Osteocyte (in vitro differentiated cells): ENCODE results near the gene RIMS4. TPM values are rescaled to one million over a fixed set of nuclear protein-coding genes. Genes with fewer than 3 reads are reported as not detected.
A peak's percentile ranks its signal among the peaks of the same experiment; 100 is the strongest.

Experiments
- DNase-seq: peaks from one replicate; pipeline ENCODE4 v3.0.0; 2021; ENCODE audit warnings: mixed read lengths; ENCODE audit not compliant: unreplicated experiment; ENCODE audit errors: extremely low spot score
- H3K27ac Mint-ChIP-seq: one replicate; pipeline ENCODE4 v1.8.0; 2021; ENCODE audit warnings: mild to moderate bottlenecking, mixed read lengths; ENCODE audit not compliant: unreplicated experiment
- H3K27me3 Mint-ChIP-seq: one replicate; pipeline ENCODE4 v1.8.0; 2021; ENCODE audit warnings: mixed read lengths; ENCODE audit not compliant: unreplicated experiment
- H3K36me3 Mint-ChIP-seq: one replicate; pipeline ENCODE4 v1.8.0; 2021; ENCODE audit warnings: mixed read lengths; ENCODE audit not compliant: unreplicated experiment
- H3K4me1 Mint-ChIP-seq: one replicate; pipeline ENCODE4 v1.8.0; 2021; ENCODE audit warnings: mixed read lengths; ENCODE audit not compliant: unreplicated experiment
- H3K4me3 Mint-ChIP-seq: one replicate; pipeline ENCODE4 v1.8.0; 2021; ENCODE audit warnings: mild to moderate bottlenecking, moderate library complexity, mixed read lengths; ENCODE audit not compliant: unreplicated experiment
- H3K9me3 Mint-ChIP-seq: one replicate; pipeline ENCODE4 v1.8.0; 2021; ENCODE audit warnings: mixed read lengths; ENCODE audit not compliant: unreplicated experiment
- CTCF ChIP-seq: fragments of 200-600 bp; sonication (generic); IDR thresholded peaks from 2 replicates; pipeline ENCODE4 v1.5.0; 2021; ENCODE audit warnings: antibody characterized with exemption, mild to moderate bottlenecking, moderate library complexity
- total RNA-seq: library from RNA; stranded (reverse); gene quantifications from 2 replicates; pipeline ENCODE4 v1.2.1, GENCODE V29; 2021

RIMS4 gene
- total RNA-seq, 1 donor from 2014 or later: 0.75 TPM

- Mint-ChIP-seq H3K4me3 (no peak overlapping the region), H3K4me1 (peaks cover 86% of the 10 kb centered on the region), H3K27me3 (no peaks in the 10 kb centered on the region), H3K27ac (peak overlapping the region; percentile 96), H3K36me3 (no peaks in the 10 kb centered on the region), H3K9me3 (no peaks in the 10 kb centered on the region)
- no peak for DNase-seq
- no peak for TF ChIP-seq CTCF
These were observed 106.3 kb downstream of the RIMS4 start for GRCh38 chr20:44703956-44704488.

DNA sequence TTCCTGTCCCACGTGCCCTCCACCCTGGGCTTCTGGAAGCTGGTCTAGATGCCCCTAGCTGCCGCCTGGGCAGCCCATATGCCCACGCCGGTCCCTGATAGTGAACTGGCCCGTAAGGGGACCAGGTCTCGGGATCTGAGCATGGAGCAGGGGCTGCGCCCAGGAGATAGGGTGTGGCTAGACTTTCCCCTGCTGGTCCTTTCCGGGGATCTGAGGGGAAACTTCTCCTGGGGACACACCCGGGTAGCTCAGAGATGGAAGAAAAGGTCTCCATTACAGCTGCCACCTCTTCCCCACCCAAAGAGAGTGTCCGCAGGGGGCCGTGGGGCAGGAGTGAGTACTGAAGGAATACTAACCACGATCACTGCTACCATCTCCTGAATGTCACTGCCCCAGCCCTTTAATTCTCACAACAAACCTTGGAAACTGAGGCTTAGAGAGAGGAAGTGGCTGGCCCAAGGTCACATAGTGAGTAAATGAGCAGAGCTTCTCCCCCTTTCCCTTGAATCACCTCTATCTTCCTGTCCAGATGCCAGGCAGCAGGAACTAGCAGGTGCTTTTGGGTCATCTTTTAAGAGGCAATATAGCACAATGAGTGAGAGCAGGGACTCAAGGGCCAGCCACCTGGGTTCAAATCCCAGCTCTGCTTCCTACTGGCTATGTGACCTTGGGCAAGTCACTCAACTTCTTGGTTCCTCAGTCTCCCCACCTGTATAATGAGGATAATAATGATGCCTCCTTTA, 107.0 kb downstream of the RIMS4 start:
- Mint-ChIP-seq H3K27ac (peak overlapping the region; percentile 96), H3K4me3 (no peak overlapping the region), H3K9me3 (no peaks in the 10 kb centered on the region), H3K36me3 (no peaks in the 10 kb centered on the region), H3K4me1 (peaks cover 91% of the 10 kb centered on the region), H3K27me3 (no peaks in the 10 kb centered on the region)
- no peak for DNase-seq
- TF ChIP-seq CTCF: no peak

- no peak for TF ChIP-seq CTCF
- H3K9me3 Mint-ChIP-seq: no peaks in the 10 kb centered on the region
- DNase-seq: peak; percentile 91
- no peaks in the 10 kb centered on the region for H3K27me3 Mint-ChIP-seq
- H3K27ac Mint-ChIP-seq: peak overlapping the region; percentile 96
- H3K4me3 Mint-ChIP-seq: no peak overlapping the region
- no peaks in the 10 kb centered on the region for H3K36me3 Mint-ChIP-seq
- H3K4me1 Mint-ChIP-seq: peaks cover 90% of the 10 kb centered on the region
These were observed 107.6 kb downstream of the RIMS4 start for GRCh38 chr20:44702776-44703175.

DNA sequence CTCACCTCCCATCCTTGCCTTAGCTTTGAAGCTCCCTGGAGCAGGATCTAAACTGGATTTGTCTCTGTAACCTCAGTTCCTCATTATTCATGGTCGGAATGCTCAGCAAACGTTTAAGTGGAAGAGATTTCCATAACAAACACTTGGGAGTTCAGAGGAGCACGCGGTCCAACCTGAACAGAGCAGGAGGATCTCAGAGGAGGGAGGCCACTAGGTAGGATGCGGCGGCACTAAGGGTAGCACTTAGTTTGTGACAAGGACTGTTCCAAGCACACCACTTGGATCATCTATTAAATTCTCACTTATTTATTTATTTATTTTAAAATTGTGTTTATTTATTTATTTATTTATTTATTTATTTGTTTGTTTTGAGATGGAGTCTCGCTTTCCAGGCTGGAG, 108.5 kb downstream of the RIMS4 start:
- no peaks in the 10 kb centered on the region for H3K36me3 Mint-ChIP-seq
- H3K27me3 Mint-ChIP-seq: no peaks in the 10 kb centered on the region
- H3K27ac Mint-ChIP-seq: peak overlapping the region; percentile 67
- no peaks in the 10 kb centered on the region for H3K9me3 Mint-ChIP-seq
- no peak for TF ChIP-seq CTCF
- no peak for DNase-seq
- H3K4me1 Mint-ChIP-seq: peaks cover 89% of the 10 kb centered on the region
- no peak overlapping the region for H3K4me3 Mint-ChIP-seq

Other genes starting within 250 kb of the RIMS4 start
- 26.0 and 29.5 TPM in 2 replicates for gene PKIG, start 228.0 kb downstream of the RIMS4 start, total RNA-seq
- 177 and 185 TPM in 2 replicates for gene ADA, start 158.8 kb downstream of the RIMS4 start, total RNA-seq
- 18.2 and 24.0 TPM in 2 replicates for gene CCN5, start 95.2 kb downstream of the RIMS4 start, total RNA-seq
- gene KCNK15, start 64.7 kb downstream of the RIMS4 start, total RNA-seq: 17.5 and 21.5 TPM in 2 replicates
- gene YWHAB, start 75.2 kb upstream of the RIMS4 start, total RNA-seq: 203 and 205 TPM in 2 replicates
- 56.1 and 65.3 TPM in 2 replicates for gene PABPC1L, start 99.5 kb upstream of the RIMS4 start, total RNA-seq
- gene TOMM34, start 149.9 kb upstream of the RIMS4 start, total RNA-seq: 23.7 and 24.0 TPM in 2 replicates
- gene STK4, start 156.0 kb upstream of the RIMS4 start, total RNA-seq: 25.3 and 29.7 TPM in 2 replicates